CD4-positive, alpha-beta T cell treated with Interleukin-12 subunit alpha and Interleukin-12 subunit beta, for 1 hour (primary cell): ENCODE measurements around the gene CERS1.
A peak's percentile ranks its signal among the peaks of the same experiment; 100 is the strongest.

Experiments
- DNase-seq: peaks from one replicate; pipeline ENCODE4 v3.0.0-alpha.2; 2020

Gene CERS1

DNA sequence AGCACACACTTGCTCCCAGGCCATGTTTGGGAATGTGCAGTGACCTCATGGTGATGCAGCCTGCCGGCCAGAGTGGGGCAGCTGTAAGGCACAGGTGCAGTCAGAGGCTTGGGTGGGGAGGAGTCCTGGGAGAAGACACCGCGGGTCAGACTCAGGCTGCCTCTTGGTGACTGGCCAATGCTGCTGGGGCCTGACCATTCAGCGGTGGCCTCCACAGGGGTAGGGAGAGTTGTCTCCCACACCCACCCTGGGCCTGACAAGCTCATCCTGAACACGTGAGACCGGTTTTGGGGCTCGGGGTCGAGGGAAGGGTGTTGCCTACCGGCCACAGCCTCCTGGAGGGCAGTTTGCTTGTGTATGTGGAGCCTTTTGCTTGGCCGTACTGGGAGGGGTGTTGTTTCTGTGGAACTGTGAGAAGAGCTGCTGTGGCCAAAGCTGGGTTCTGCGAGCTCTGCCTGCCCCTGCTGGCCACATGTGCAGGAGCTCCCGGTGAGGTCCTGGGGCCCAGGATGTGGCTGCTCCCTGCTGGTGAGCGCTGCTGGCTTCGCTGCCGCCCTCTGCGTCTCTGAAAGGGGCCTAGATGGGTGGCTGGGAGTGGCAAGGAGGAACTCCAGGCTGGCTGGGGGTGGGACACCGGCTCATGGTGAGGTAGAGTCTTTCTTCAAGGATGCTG, 42.1 kb downstream of the CERS1 start:
- no peak for DNase-seq

DNA sequence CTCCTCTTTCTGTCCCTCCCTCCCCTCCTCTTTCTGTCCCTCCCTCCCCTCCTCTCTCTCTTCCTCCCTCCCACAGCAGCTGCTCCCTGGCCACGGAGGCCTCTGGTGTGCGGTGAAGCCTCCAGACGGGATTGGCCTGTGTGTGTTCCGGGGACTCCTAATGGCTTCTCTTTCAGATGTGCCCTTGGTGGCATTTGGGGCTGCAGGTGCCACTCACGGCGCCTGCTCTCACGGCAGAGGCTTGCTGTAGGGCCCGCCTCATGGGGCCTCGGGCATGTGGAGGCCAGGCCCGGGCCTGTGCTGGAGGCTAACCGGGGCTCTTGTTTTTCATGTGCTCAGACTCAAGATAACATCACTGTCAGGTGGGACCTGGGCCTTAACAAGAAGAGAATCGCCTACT, 43.3 kb downstream of the CERS1 start:
- no peak for DNase-seq

DNA sequence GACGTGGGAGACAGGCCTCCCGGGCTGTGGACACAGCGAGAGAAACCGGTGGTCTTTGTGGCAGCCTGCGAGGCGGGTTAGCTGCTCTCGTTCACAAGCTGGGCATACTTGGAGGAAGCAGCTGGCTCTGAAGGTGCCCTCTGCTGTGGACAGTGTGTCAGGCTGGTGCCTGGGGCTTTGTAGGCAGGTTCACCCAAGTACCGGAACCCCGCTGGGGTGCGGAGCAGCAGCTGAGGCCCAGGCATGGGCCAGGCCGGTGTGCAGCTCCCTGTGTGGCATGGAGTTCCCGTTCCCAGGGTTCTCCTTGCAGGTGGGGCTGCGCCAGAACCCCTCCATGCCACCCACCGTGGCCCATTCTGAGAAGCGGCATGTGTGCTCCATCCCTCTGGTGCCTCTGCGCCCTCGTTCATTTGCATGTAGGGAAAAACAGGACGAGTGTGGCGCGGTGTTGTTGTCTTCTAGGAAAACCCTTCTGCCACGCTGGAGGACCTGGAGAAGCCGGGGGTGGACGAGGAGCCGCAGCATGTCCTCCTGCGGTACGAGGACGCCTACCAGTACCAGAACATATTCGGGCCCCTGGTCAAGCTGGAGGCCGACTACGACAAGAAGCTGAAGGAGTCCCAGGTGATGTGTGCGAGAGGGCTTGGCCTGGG, 44.2 kb downstream of the CERS1 start:
- no peak for DNase-seq

DNA sequence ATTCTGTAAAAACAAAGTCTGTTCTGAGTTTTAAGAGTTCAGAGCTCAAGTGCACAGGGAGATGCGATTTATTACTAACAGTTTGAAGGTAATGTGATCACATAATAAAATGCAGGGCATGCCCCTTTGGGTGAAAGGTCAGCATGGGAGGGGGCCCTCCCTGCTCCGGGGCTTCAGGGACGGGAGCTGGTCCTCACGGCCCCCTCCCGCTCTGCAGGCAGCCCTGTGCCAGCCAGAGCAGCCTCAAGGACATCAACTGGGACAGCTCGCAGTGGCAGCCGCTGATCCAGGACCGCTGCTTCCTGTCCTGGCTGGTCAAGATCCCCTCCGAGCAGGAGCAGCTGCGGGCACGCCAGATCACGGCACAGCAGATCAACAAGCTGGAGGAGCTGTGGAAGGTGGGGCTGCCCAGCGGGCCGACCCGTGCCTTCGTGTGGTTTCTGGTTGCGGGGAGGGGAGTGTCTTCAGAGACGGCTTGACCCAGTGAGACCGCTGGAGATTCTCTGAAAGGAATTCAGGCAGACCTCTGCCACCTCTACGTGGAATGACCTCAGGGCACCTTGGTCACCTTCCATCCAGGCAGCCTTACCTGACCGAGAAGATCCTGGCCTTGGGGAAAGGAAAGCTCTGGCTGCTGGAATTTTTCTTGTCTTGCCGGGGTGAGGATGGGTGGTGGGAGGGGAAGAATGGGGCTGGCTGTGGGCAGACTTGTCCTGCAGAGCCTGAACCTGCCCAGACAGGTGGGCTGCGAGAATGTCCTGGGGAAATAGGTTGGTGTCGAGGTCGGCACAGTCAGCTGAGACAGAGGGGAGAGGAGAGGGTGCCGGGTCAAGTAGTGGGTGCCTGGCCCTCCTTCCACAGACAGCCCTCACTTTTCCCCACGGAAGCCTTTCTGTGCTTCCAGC, 45.2 kb downstream of the CERS1 start:
- DNase-seq = no peak

DNA sequence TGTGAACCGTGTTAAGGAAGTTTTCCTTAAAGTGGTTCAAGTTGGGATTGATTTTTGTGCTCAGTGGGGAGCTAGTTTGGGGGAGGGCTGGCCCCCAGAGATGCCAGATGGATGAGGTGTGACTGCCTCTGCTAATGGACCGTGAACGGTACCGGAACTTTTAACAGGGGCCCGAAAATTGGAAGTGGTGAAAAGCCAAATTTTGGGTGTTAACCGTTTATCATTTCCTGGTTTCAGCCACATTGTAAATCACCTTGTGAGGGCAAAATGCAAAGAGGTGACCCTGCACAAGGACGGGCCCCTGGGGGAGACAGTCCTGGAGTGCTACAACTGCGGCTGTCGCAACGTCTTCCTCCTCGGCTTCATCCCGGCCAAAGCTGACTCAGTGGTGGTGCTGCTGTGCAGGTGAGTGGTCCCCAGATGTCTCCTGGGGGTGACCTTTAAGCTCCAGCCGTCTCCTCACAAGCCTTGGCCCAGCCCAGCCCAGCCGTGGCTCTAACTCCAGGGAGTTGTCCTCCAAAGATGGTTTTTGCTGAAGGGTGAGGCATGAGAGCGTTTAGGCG, 46.0 kb downstream of the CERS1 start:
- no peak for DNase-seq

DNA sequence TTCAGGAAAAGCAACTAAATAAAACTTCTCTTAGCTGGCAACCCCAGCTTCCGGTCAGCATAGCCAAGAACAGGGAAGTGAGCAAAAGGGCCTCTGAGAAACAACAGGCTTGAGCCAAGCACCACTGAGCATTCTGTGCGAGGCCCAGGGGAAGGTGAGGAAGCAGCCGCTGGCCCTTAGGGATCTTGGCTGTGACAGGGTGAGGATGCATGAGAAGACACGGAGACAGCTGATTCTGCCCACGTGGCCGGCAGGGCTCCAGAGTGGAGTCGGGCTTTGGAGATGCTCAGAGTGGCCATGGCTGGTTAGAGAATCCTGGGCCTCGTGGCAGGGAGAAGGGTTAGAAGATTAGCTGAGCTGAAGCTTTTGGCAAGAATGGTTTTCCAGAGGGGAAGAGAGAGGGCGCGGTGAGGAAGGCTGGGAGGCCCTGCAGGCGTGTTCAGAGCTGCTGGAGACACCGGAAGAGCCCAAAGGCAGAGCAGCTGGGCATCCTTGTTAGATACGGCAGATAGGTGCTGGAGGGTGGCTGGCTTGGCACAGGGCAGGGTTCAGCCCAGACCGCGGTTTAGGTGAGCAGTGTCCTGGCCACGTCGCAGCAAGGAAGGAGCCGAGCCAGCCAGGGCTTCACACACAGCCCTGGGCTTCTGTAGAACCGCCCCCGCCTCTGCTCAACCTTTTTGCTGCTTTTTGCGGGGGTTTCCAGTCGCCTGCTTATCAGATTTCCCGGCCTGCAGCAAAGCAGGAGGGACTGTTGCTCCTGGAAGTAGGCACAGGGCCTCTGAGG, 46.9 kb downstream of the CERS1 start:
- no peak for DNase-seq

DNA sequence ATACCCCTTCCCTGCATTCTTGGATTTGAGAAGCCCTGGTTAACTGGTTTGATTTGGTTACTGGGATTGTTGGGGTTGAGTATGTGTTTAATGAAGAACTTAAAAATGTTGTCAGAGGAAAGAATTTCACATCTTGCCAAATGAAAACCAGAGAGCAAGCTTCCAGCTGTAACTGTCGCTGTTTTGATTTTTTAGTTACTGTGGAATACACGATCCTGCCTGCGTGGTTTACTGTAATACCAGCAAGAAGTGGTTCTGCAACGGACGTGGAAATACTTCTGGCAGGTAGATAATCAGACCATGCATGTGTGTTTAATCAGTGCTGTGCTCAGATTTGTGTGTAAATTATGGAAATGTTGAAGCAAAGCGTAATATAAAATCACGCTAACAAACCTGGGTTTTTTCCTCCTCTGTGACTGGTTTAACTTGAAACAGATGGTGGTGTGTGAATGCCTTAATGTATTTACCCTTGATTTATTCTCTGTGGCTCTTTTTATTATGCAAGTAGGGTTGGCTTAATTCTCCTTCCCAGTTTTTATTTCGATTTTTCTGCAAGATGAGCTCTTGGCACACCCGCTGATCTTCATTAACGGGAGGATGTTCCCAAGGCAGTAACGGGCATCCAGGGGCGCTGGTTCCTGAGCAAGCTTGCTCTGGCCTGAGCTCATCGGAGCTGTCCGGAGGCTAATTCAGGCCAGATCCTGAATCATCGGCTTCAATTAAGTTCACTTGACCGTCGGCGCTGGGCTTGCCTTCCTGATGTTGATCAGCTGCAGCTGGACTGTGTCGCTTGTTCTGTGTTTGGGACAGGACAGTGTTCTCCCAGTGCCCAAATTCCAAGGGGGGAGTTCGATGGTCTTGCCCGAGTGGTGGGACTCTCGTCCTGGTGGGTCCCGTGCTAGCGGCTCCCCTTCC, 48.2 kb downstream of the CERS1 start:
- no peak for DNase-seq

DNA sequence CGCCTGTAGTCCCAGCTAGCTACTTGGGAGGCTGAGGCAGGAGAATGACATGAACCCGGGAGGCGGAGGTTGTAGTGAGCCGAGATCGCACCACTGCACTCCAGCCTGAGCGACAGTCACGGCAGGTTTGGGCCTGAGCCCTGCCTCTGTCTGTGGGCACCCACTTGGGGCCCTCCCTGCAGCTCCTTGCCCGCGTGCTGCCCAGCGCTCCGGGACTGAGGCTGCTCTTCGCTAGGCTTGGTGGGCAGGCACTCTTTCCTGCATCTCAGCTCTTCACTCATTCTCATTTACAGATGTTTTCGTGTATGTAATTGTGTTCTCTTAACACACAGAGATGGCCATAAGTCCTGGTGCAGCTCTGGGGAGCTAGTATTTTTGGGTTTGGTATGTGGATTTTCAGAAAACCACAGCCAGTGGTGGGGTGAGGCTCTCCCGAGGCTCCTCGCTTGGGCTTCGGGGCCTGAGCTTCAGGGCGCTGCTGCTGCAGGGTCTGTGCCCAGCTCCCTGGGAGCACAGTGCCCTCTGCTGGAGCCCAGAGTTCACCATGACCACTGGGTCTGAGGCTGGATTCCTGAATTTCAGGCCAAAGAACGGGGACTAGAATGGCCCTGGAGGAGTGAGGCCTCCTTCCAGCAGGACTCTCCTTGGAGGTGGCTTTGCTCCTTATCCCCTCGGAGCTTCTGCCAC, 49.0 kb downstream of the CERS1 start:
- peak; percentile 69 for DNase-seq

DNA sequence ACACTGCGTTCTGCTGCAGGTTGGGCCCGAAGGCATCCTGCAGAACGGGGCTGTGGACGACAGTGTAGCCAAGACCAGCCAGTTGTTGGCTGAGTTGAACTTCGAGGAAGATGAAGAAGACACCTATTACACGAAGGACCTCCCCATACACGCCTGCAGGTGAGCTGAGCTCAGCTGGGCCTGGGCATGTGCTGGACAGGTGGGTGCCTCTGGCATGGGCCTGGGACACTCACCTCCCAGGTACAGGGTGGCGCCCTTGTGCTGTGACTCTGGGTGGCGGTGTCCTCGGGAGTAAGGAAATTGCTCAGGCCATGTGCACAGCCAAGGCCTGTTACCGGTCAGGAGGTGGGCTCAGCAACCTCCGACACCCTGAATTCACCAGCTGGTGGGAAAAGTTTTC, 50.0 kb downstream of the CERS1 start:
- no peak for DNase-seq

DNA sequence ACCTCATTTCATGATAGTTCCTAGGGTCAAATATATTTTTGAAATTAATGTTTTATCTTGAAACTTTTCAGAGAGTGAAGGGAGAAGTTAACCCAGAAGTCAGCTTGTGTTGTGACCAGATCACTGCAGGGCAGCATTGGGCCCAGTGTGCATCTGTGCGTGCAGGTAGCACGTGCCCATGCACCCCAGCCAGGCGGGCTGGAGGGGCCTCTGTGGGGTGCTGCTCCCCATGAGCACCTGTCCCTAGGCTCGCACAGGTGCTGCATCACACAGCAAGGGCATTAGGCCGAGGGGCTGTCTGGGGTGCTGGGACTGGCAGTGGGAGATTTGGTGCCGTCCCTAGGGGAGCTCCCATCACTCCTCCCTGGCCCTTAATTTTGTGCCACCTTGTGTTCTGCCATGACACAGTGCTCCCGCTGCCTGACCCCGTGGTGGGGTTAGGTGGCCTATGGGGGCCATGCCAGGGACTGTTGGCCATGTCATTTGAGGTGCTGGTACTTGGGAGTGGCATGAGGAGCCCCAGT, 51.1 kb downstream of the CERS1 start:
- DNase-seq = no peak

DNA sequence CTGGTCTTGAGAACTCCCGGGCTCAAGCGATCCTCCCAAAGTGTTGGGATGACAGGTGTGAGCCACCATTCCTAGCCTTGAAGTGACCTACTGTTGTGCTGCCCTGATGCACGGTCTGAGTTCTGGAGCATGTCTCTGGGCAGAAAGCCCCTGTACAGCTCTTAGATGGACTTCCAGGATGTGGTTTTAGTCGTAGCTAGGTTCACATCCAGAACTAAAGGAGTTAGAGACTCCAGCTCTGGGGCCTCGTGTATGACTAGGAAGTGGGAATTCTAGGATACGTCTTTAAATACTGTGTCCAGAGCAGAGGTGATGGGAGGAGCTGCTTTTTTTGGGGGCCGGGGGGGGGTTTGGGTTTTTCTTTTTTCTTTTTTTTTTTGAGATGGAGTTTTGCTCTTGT, 52.0 kb downstream of the CERS1 start:
- no peak for DNase-seq

DNA sequence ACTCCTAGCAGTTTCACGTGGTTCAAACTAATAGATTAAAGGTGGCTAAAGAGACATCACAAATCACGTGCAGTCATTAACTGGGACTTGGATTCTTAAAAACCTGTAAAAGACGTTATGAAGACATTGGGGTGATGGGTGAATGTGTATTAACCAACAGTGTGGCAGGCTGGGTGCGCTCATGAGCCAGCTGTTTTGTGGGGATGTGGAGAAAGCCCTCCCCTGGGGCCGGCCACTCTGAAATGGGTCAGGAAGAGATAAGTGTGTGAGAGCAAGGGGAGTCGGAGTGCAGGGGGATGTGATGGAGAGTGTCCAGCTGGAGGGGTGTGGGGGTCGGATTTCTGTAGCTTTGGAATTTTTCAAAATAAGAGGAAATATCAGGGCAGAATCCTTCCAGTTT, 53.8 kb downstream of the CERS1 start:
- no peak for DNase-seq

DNA sequence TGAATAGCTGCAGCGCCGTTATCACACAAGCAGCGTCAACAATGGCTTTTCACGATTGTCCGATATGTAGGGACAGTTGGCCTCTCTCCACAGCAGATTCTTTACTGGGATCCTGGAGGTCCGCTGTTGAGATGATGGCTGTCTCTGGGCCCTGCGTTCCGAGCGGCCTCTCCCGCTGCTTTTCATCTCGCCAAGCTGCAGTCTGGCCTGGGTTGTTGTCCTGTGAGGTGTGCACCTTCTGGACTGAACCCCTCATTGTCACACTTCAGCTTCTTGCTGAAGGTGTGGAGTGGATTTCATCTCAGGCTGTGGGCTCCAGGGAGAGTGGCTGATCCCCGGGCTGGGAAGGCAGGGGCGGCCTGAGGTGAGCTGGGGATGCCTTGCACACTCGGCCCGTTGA, 54.6 kb downstream of the CERS1 start:
- no peak for DNase-seq

DNA sequence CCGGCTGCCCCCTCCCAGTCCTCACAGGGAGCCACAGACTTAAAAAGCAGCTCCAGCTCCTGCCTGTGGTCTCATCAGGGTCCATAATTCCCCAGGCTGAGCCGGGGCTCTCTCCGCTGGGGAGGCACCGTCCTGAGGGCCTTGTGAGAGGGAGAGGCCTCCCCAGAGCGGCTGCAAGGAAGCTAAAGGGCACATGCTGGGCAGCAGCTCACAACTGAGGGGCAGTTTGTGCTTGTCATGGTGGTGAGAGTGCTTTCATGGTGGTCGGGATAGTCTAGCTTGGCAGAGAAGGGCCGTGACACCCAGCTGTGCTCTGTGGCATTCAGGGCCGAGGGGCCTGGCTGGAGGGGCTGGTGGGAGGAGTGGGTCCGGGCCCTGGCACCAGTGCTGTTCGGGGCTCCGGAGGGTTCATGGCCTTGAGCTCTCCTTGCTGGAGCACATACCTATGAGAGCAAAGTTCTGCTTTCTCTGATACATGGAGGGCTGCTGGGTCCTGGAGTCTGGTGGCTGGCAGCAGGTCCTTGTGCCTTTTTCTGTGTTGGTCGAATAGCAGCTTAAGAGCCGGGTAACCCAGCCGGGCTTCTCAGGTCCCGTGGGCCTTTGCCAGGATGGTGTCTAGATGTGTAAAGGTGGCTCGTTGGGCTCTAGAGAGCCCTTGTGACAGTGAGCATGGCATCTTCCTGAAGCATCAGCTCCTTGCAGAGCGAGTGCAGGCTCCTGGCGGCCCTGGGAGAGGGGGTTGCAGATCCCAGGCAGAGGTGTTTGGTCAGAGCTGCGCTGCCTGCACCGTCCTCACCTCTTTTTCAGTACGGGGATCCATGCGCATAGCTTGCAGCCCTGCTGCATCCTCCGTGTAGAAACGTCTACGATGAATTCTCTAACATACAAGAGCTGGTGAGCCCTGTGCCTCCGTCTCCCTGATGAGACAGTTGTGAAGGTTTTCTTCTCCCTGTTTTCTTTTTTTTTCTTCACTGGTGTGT, 55.4 kb downstream of the CERS1 start:
- DNase-seq = no peak

DNA sequence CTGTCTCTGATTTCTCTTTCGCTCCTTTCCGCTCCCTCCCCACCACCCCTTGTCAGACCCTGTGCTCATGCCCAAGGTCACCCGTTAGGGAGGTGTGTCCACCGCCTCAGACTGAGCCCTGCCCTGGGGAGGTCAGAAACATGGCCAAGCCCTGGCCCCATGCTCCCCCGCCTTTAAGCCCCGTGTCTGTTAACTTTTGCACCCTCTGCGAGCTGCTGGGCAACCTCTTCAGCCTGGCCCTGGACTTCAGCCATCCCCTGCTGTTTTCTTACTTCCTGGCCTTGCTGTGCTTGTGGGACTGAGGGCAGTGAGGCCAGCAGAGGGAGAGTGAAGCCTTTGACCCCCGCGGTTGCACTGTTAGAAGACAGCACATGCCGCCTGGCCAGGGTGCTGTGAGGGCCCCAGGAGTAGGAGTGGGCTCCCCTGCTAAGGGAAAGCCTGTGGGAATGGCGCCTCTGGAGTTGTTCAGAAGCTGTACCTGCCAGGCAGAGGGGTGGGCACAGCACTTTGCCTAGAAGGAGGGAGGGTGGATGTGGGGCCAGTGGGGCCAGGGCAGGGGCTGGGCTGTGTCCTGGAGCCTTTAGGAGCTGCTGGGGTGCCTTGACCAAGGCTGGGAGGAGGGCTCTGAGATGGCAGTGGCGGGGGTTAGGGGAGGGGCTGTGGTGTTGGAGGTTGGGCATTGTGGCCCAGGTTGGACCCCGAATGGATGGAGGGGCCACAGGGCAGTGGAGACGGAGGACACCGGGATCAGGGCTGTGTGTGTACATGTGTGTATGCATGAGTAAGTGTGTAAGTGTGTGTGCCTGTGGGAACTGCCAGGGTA, 56.3 kb downstream of the CERS1 start:
- DNase-seq = no peak

DNA sequence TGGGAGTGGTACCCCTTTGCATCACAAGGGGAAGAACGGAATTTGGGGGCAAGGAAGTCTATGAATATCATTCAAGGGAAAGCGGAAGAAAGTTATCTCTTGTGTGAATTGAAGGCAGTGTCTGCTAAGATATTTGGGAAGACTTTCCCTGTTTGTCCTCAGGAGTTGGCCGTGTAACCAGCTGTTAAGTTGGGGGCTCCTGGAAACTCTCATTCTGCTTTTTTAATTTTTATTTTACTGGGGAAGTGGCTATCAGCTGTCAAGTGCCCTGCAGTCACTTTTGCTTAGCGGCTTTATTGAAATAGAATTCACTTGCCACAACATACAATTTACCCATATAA, 61.3 kb downstream of the CERS1 start:
- no peak for DNase-seq

DNA sequence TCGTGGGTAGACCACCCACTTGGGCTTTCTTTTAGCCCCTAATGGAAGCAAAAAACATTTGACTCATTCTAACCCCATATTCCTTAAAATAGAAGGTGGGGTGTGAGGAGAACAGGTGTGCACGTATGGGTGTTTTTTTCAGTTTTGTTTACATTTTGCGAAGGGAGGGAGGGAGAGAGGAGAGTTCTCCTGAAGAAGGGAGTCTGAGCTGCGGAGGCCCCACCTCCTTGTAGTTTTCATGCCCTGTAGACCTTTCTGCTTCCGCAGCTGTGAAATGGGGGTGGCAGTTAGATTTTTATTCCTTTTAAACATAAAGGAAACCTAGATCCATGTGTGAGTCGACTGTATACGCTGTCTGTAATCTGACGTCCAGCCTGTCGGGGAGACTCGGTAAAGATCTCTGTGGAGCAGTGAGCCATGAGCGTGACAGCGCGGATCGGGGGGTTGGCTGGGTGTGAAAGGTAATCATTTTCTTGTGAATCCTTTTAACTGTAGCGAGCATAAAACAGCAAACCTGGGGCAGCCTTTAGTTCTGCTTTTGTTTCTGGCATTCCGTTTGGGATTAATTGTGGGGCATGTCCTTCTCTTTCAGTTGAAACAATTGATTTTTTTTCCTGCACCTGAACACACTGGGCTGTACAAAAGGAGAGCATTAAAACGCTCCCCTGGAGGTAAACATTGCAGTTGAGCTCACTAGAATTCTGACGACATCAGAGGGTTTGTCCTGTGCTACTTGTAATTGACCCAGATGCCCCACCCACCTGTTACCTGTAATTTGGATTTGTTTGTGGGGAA, 61.9 kb downstream of the CERS1 start:
- DNase-seq = no peak

DNA sequence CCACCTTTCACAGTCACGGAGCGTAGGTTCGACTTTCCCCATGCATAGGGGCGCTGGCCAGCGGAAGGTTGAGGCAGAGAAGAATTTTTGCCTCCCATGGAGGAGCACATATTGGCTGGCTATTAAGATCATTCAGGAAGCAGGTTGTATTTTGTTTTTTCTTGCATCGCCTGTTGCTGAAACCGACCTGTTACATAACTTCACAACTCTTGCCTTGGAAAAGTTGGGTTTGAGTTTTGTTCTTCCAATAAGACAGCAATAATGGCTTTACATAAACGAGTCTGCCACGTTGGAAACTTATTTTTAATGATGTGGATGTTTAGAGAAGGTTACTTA, 62.8 kb downstream of the CERS1 start:
- DNase-seq = no peak
